ENCODE results near the gene B3GAT3.

The B3GAT3 gene

DNA sequence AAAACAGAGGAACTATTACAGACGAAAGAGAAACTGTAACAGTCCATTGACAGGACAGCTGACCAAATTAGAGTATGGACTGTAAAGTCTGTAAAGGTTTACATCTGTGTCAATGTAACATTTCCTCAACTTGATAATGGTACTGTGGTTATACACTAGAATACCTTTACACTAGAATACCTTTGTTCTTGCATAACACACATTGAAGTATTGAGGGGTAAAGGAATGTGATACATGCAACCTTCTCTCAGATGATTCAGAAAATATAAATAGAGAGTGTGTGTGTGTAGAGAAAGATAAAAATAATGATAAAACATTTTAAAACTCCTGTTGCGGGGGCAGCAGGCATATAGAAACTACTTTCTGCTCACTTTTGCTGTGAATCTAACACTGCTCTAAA is 42.5 kb downstream of the B3GAT3 start:
- Mint-ChIP-seq H3K36me3 (ENCODE audit: low read depth) (peaks cover 54% of the 10 kb centered on the region), H3K27me3 (ENCODE audit: low read depth, poor library complexity) (no peaks in the 10 kb centered on the region), H3K27ac (no peak overlapping the region), H3K9me3 (no peaks in the 10 kb centered on the region), H3K4me1 (peaks cover 18% of the 10 kb centered on the region), H3K4me3 (no peak overlapping the region)
- no peak for DNase-seq
- no peak for TF ChIP-seq CTCF (IDR thresholded peaks at IDR 0.05)

DNA sequence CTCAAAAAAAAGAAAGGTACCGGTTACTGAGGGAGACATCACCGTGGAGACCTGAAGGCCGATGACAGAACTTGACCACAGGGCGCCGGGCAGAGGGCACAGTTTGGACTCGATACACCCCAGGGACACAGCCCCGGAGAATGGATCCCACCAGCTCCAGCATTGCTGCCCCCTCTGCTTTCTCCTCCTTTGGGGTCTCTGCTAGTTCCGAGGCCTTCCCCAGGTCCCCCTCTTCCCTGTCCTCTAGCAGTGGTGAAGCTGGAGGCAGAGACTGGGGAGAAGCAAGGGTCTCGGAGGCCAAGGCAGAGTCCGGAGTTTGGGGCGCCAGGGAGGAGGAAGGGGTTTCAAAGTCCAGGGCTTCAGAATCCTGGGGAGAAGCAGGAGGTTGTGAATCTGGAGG is 43.2 kb downstream of the B3GAT3 start:
- H3K27me3 Mint-ChIP-seq (ENCODE audit: low read depth, poor library complexity) = no peaks in the 10 kb centered on the region
- H3K9me3 Mint-ChIP-seq = no peaks in the 10 kb centered on the region
- no peak overlapping the region for H3K27ac Mint-ChIP-seq
- TF ChIP-seq CTCF (IDR thresholded peaks at IDR 0.05) = no peak
- peaks cover 47% of the 10 kb centered on the region for H3K36me3 Mint-ChIP-seq (ENCODE audit: low read depth)
- H3K4me1 Mint-ChIP-seq = peaks cover 18% of the 10 kb centered on the region
- no peak overlapping the region for H3K4me3 Mint-ChIP-seq
- no peak for DNase-seq

GRCh38 chr11:62577046-62577714 is 44.6 kb downstream of the B3GAT3 start:
- no peak for DNase-seq
- no peaks in the 10 kb centered on the region for H3K9me3 Mint-ChIP-seq
- no peak overlapping the region for H3K4me3 Mint-ChIP-seq
- H3K27me3 Mint-ChIP-seq (ENCODE audit: low read depth, poor library complexity) = no peaks in the 10 kb centered on the region
- peaks cover 48% of the 10 kb centered on the region for H3K36me3 Mint-ChIP-seq (ENCODE audit: low read depth)
- peaks cover 30% of the 10 kb centered on the region for H3K4me1 Mint-ChIP-seq
- peak overlapping the region; percentile 67 for H3K27ac Mint-ChIP-seq
- no peak for TF ChIP-seq CTCF (IDR thresholded peaks at IDR 0.05)

DNA sequence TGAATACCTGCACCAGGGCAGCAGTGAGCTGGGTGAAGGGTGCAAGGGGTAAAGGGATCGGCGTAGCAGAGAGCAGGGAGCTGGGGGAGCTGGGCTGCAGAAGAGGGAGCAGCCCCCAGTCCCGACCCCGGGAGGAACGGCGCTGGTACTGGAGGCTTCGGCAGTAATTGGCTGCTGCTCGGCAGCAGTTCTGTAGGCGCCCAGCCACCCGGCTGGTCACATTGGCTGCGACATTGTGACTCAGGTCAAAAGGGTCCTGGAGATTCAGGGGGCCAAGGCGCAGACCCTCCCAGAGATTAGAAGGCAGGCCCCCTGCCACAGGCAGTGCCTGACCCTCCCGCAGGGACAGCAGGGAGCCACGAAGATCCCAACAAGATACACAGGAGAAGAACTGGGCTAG is 45.9 kb downstream of the B3GAT3 start:
- peak overlapping the region; percentile 82 for H3K27ac Mint-ChIP-seq
- peak overlapping the region; percentile 100 for H3K4me3 Mint-ChIP-seq
- peaks cover 51% of the 10 kb centered on the region for H3K36me3 Mint-ChIP-seq (ENCODE audit: low read depth)
- no peaks in the 10 kb centered on the region for H3K9me3 Mint-ChIP-seq
- peaks cover 43% of the 10 kb centered on the region for H3K4me1 Mint-ChIP-seq
- H3K27me3 Mint-ChIP-seq (ENCODE audit: low read depth, poor library complexity) = no peaks in the 10 kb centered on the region
- TF ChIP-seq CTCF (IDR thresholded peaks at IDR 0.05) = no peak
- DNase-seq = no peak

DNA sequence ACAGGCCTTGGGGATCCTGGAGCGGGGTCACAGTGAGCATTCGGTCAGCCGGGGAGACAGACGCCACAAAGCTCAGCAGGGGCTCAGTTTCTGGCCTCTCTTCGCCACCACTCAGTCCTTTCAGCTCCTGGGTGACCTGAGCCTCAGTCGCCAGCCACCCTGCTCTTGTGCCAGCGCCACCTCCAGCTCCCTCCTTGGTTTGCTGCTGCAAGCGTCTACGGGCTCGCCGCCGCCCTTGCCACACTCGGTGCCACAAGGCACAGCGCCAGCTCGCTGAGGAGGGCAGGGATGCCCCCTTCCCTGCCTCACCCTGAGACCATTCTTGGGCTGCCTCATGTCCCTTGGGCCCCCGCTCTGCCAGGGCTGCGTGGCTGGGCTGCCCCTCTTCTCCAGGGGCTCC is 46.6 kb downstream of the B3GAT3 start:
- peak overlapping the region; percentile 100 for H3K4me3 Mint-ChIP-seq
- TF ChIP-seq CTCF (IDR thresholded peaks at IDR 0.05) = no peak
- peaks cover 55% of the 10 kb centered on the region for H3K36me3 Mint-ChIP-seq (ENCODE audit: low read depth)
- H3K27ac Mint-ChIP-seq = peak overlapping the region; percentile 92
- DNase-seq = no peak
- peaks cover 46% of the 10 kb centered on the region for H3K4me1 Mint-ChIP-seq
- H3K27me3 Mint-ChIP-seq (ENCODE audit: low read depth, poor library complexity) = no peaks in the 10 kb centered on the region
- no peaks in the 10 kb centered on the region for H3K9me3 Mint-ChIP-seq

GRCh38 chr11:62574363-62575071 is 47.3 kb downstream of the B3GAT3 start:
- Mint-ChIP-seq H3K27me3 (ENCODE audit: low read depth, poor library complexity) (no peaks in the 10 kb centered on the region), H3K4me3 (peak overlapping the region; percentile 100), H3K9me3 (no peaks in the 10 kb centered on the region), H3K4me1 (peaks cover 46% of the 10 kb centered on the region), H3K36me3 (ENCODE audit: low read depth) (peaks cover 61% of the 10 kb centered on the region), H3K27ac (peak overlapping the region; percentile 100)
- no peak for TF ChIP-seq CTCF (IDR thresholded peaks at IDR 0.05)
- DNase-seq = peak; percentile 53

All from nephron progenitor cell (in vitro differentiated cells).